Lung (tissue), 12 donors: ENCODE data around the gene GRM4. TPM values are rescaled to one million over a fixed set of nuclear protein-coding genes. Genes with fewer than 3 reads are reported as not detected.

Experiments
- ATAC-seq: fragments of 200-7000 bp; cut with Tn5 transposase; one replicate; pipeline ENCODE4 v1.9.1; 2020; ENCODE audit warnings: moderate number of reproducible peaks; ENCODE audit not compliant: insufficient read depth, low FRiP score
- DNase-seq, 3 donors: peaks; one replicate each; pipeline ENCODE4 v3.0.0-alpha.2; 2013 to 2017
- H3K27ac ChIP-seq, 2 donors: one replicate each; pipeline ENCODE4 v1.5.1; 2013; ENCODE audit warnings: mild to moderate bottlenecking in 2 of 2, moderate library complexity in 2 of 2, control low read depth in 1 of 2, inconsistent platforms in 1 of 2, low read depth in 1 of 2, low read length in 1 of 2
- H3K27me3 ChIP-seq, 3 donors: one replicate each; pipeline ENCODE4 v1.5.1; 2013; ENCODE audit warnings: low read length in 2 of 3; ENCODE audit not compliant: control insufficient read depth in 3 of 3, insufficient read depth in 3 of 3
- H3K36me3 ChIP-seq, 4 donors: one replicate each; pipeline ENCODE4 v1.5.1; 2013; ENCODE audit warnings: low read length in 4 of 4, mild to moderate bottlenecking in 1 of 4, moderate library complexity in 1 of 4; ENCODE audit not compliant: control insufficient read depth in 4 of 4, insufficient read depth in 4 of 4
- H3K4me1 ChIP-seq, 5 donors: one replicate each; pipeline ENCODE4 v1.5.1; 2013; ENCODE audit warnings: low read length in 5 of 5, mild to moderate bottlenecking in 2 of 5, moderate library complexity in 1 of 5; ENCODE audit not compliant: control insufficient read depth in 5 of 5, insufficient read depth in 5 of 5
- H3K4me3 ChIP-seq: one replicate; pipeline ENCODE4 v1.5.1; 2013; ENCODE audit warnings: mild to moderate bottlenecking, control low read depth, moderate library complexity
- H3K9ac ChIP-seq, 2 donors: one replicate each; pipeline ENCODE4 v1.5.1; 2013; ENCODE audit warnings: low read length in 2 of 2, control low read depth in 1 of 2; ENCODE audit not compliant: insufficient read depth in 1 of 2
- H3K9me3 ChIP-seq, 4 donors: one replicate each; pipeline ENCODE4 v1.5.1; 2013; ENCODE audit warnings: low read length in 3 of 4, mild to moderate bottlenecking in 1 of 4, moderate library complexity in 1 of 4; ENCODE audit not compliant: control insufficient read depth in 4 of 4, insufficient read depth in 3 of 4
- WGBS, 2 donors: extraction: QIAGEN DNeasy Blood & Tissue Kit; methylation state at CpG; one replicate each; pipeline ENCODE4 v1.1.7; 2013; 5-methylcytosine and 5-hydroxymethylcytosine counted together
- polyA plus RNA-seq, 2 donors: library from polyadenylated mRNA; stranded (reverse); fragments of 200-250 nt; gene quantifications; one replicate each; pipeline ENCODE4 v1.2.1, GENCODE V29; 2013
- total RNA-seq, 2 donors: library from RNA; depleted of rRNA in 1 of 2; stranded (reverse); fragments of >200 nt in 1 of 2; gene quantifications; one replicate each; pipeline ENCODE4 v1.2.1, GENCODE V29; 2014 to 2021
- TF ChIP-seq, protein P1 (sequence below): IDR thresholded peaks from 2 replicates; pipeline ENCODE4 v1.5.1; 2012; ENCODE audit warnings: mild to moderate bottlenecking; ENCODE audit errors: control extremely low read depth, extremely low read depth
- donor health status: control.
- donor health status: control.
- donor health status: Bipolar disorder and iron deficiency.
- donor health status: healthy.
- donor health status: DM: yes; HTN: yes; CAD: no.

The GRM4 gene
- total and polyA plus RNA-seq, 4 donors, result 0.02 to 0.34 (median 0.09) TPM

DNA sequence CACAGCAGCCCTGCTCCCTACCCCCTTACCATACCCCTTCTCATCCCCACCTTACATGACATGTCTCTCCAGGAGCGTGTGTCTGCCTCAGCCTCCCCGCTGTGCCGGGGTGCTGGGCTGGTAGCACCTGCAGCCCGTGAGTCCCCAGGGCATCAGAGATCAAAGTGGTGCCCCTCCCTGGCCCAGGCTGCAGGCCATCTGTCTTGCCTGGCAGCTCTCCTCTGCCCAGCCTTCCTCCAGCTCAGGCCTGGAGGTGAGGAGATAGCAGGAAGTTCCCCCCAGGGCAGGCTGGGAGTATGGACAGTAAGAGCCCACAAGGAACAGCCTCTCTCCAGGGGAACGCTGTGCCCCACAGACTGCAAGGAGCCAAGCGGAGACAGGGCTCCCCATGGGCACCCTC, 35.3 kb downstream of the GRM4 start:
- no peaks in the 10 kb centered on the region for H3K36me3 ChIP-seq
- no peak overlapping the region for H3K27ac ChIP-seq
- TF ChIP-seq, protein P1, sequence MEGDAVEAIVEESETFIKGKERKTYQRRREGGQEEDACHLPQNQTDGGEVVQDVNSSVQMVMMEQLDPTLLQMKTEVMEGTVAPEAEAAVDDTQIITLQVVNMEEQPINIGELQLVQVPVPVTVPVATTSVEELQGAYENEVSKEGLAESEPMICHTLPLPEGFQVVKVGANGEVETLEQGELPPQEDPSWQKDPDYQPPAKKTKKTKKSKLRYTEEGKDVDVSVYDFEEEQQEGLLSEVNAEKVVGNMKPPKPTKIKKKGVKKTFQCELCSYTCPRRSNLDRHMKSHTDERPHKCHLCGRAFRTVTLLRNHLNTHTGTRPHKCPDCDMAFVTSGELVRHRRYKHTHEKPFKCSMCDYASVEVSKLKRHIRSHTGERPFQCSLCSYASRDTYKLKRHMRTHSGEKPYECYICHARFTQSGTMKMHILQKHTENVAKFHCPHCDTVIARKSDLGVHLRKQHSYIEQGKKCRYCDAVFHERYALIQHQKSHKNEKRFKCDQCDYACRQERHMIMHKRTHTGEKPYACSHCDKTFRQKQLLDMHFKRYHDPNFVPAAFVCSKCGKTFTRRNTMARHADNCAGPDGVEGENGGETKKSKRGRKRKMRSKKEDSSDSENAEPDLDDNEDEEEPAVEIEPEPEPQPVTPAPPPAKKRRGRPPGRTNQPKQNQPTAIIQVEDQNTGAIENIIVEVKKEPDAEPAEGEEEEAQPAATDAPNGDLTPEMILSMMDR, result no peak
- H3K27me3 ChIP-seq, result peaks cover 0 to 6% (median 0%) of the 10 kb centered on the region in 3 donors
- H3K9ac ChIP-seq, result no peak overlapping the region
- no peak for DNase-seq
- peaks cover 0 to 4% (median 0%) of the 10 kb centered on the region in 4 donors for H3K9me3 ChIP-seq
- no peak for ATAC-seq
- no peaks in the 10 kb centered on the region for H3K4me1 ChIP-seq
- no peak overlapping the region for H3K4me3 ChIP-seq
- 60 to 70% methylated on average over 6 of the region's 6 CpGs for WGBS, 2 donors

DNA sequence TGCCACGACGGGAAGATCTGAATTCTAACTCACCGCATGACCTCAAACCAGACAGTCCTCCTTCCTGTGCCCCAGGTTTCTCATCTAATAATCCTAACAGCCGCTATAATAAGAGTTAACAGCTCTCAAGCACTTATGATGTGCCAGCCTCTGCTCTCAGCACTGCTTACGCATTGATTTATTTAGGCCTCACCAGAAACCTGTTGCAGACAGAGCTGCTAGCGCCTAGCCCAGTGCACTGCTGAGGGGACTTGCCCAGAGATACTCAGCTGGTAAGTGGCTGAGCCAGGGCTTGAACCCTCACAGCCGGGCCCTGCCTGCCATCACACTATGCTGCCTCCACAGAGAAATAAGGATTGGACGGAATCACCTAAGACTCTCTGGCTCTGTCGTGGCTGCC, 37.7 kb downstream of the GRM4 start:
- Histone ChIP-seq H3K9me3 (no peaks in the 10 kb centered on the region), H3K4me3 (no peak overlapping the region), H3K27me3 (peaks cover 0 to 6% (median 0%) of the 10 kb centered on the region in 3 donors), H3K36me3 (no peaks in the 10 kb centered on the region), H3K27ac (no peak overlapping the region), H3K9ac (no peak overlapping the region), H3K4me1 (no peaks in the 10 kb centered on the region)
- TF ChIP-seq, protein P1, result no peak
- no peak for ATAC-seq
- 75 to 89% methylated on average over 9 of the region's 9 CpGs for WGBS, 2 donors
- no peak for DNase-seq

DNA sequence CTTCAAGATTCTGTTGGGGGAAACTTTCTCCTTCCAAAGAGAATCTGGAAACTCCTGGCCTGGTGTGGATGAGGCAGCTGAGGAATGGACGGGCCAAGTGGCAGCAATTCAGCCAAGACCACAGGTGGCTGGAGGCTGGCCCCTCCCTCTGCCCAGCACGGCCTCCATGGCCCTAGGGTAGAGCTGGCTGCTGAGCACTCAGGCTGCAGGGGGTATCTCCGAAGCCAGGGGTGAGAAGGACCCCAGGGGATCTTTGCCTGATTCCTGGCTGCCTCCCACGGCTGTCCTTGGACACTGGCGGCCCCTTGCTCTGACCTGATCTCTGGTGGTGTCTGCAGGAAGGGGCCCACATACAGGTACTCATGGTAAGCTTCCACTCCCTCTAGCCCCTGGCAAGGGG, 39.0 kb downstream of the GRM4 start:
- Histone ChIP-seq H3K9ac (no peak overlapping the region), H3K27me3 (no peaks in the 10 kb centered on the region), H3K27ac (no peak overlapping the region), H3K4me3 (no peak overlapping the region), H3K9me3 (no peaks in the 10 kb centered on the region), H3K4me1 (no peaks in the 10 kb centered on the region), H3K36me3 (no peaks in the 10 kb centered on the region)
- 63 to 71% methylated on average over 5 of the region's 5 CpGs for WGBS, 2 donors
- ATAC-seq (no peak), DNase-seq (no peak)
- TF ChIP-seq, protein P1, result no peak

DNA sequence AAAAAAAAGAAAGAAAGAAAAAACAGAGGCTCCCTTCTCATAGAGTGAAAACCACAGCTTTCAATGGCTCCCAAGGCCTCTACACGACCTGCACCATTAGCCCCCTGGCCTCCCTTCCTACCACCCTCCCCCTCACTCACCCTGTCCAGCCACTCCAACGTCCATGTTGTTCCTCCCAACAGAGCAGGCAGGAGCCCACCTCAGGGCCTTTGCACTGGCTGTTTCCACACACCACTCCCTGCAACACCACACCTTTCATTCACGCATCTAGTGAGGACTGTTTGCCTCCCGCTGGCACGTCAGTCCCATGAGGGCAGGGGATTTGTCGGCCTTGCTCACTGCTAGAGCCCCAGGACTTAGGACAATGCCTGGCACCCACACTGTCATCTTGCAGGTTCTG, 39.5 kb downstream of the GRM4 start:
- DNase-seq (no peak), ATAC-seq (no peak)
- TF ChIP-seq, protein P1, result no peak
- H3K27me3 ChIP-seq, result no peaks in the 10 kb centered on the region
- H3K9ac ChIP-seq, result no peak overlapping the region
- no peaks in the 10 kb centered on the region for H3K4me1 ChIP-seq
- no peak overlapping the region for H3K27ac ChIP-seq
- no peaks in the 10 kb centered on the region for H3K36me3 ChIP-seq
- no peaks in the 10 kb centered on the region for H3K9me3 ChIP-seq
- H3K4me3 ChIP-seq, result no peak overlapping the region
- 75 to 80% methylated on average over 6 of the region's 6 CpGs for WGBS, 2 donors
